HL-60 (cell line): ENCODE measurements around the gene WBP2.

Experiments used
- DNase-seq, 2 experiments: peaks; one replicate each; pipeline ENCODE4 v3.0.0-alpha.2; 2010 to 2020; ENCODE audit warnings: low read depth in 1 of 2, low spot score in 1 of 2
- H3K27ac ChIP-seq: fragments of 250-450 bp; sonication (Bioruptor Pico); replicated peaks from 2 replicates; pipeline ENCODE4 v1.5.1; 2020; ENCODE audit warnings: mild to moderate bottlenecking, moderate library complexity
- H3K27me3 ChIP-seq: fragments of 250-450 bp; sonication (Bioruptor Pico); 2 replicates; pipeline ENCODE4 v1.5.1; 2021; ENCODE audit warnings: mild to moderate bottlenecking, moderate library complexity; ENCODE audit not compliant: insufficient read depth, poor library complexity, severe bottlenecking
- H3K4me3 ChIP-seq: replicated peaks from 2 replicates; pipeline ENCODE4 v1.5.1; 2011; ENCODE audit warnings: mild to moderate bottlenecking, control low read depth, low read length; ENCODE audit not compliant: insufficient read depth
- CTCF ChIP-seq: IDR thresholded peaks from one replicate; pipeline ENCODE4 v1.5.1; 2011; ENCODE audit warnings: low read length, control low read depth, inconsistent platforms; ENCODE audit not compliant: insufficient read depth
- GABPA ChIP-seq: IDR thresholded peaks from 2 replicates; pipeline ENCODE4 v1.6.1; 2012; ENCODE audit warnings: low read depth
- POLR2AphosphoS5 ChIP-seq: IDR thresholded peaks from 2 replicates; pipeline ENCODE4 v1.6.1; 2012; ENCODE audit warnings: low read depth
- SPI1 ChIP-seq: IDR thresholded peaks from 2 replicates; pipeline ENCODE4 v1.6.1; 2012; ENCODE audit warnings: low read depth, mild to moderate bottlenecking, borderline replicate concordance
- TF ChIP-seq, protein P1 (sequence below): IDR thresholded peaks from 2 replicates; pipeline ENCODE4 v1.6.1; 2012; ENCODE audit warnings: low read depth; ENCODE audit not compliant: insufficient replicate concordance

Gene WBP2

DNA sequence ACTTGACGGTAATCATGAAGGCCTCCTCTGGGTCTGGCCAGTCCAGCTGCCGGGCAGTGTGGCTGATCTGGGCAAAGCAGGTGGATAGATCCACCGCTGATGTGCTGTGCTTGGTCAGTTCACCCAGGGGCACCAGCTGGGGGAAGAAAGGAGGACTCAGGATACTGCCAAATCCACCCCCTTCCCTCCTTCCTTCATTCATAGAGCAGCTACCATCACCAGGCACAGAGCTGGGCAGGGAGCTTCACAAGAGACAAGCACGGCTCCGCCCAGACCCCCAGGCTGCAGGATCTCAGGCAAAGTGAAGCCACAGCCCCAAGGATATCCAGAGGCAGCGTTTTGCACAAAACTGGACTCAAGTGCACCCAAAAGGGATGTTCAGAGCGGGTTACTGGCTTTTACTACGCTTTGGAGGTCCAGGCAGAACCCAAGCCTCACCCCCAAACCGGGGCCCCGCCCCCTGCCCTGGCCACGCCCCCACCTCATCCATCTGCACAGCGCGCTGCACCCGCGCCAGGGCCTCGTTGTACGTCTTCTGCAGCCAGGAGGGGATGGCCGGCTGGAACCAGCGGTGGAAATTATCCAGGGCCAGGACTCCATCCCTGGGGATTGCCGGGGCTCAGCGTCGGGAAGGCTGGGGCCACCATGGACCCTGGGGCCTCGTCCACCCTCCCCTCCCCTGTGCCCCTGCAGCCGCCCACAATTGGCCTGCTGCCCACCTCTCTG is 20.0 kb downstream of the WBP2 start:
- TF ChIP-seq, protein P1, sequence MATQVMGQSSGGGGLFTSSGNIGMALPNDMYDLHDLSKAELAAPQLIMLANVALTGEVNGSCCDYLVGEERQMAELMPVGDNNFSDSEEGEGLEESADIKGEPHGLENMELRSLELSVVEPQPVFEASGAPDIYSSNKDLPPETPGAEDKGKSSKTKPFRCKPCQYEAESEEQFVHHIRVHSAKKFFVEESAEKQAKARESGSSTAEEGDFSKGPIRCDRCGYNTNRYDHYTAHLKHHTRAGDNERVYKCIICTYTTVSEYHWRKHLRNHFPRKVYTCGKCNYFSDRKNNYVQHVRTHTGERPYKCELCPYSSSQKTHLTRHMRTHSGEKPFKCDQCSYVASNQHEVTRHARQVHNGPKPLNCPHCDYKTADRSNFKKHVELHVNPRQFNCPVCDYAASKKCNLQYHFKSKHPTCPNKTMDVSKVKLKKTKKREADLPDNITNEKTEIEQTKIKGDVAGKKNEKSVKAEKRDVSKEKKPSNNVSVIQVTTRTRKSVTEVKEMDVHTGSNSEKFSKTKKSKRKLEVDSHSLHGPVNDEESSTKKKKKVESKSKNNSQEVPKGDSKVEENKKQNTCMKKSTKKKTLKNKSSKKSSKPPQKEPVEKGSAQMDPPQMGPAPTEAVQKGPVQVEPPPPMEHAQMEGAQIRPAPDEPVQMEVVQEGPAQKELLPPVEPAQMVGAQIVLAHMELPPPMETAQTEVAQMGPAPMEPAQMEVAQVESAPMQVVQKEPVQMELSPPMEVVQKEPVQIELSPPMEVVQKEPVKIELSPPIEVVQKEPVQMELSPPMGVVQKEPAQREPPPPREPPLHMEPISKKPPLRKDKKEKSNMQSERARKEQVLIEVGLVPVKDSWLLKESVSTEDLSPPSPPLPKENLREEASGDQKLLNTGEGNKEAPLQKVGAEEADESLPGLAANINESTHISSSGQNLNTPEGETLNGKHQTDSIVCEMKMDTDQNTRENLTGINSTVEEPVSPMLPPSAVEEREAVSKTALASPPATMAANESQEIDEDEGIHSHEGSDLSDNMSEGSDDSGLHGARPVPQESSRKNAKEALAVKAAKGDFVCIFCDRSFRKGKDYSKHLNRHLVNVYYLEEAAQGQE, result no peak
- TF ChIP-seq SPI1 (no peak), GABPA (no peak), CTCF (no peak)
- Histone ChIP-seq H3K27me3 (no peaks in the 10 kb centered on the region), H3K27ac (no peak overlapping the region), H3K4me3 (no peak overlapping the region)
- no peak for DNase-seq

DNA sequence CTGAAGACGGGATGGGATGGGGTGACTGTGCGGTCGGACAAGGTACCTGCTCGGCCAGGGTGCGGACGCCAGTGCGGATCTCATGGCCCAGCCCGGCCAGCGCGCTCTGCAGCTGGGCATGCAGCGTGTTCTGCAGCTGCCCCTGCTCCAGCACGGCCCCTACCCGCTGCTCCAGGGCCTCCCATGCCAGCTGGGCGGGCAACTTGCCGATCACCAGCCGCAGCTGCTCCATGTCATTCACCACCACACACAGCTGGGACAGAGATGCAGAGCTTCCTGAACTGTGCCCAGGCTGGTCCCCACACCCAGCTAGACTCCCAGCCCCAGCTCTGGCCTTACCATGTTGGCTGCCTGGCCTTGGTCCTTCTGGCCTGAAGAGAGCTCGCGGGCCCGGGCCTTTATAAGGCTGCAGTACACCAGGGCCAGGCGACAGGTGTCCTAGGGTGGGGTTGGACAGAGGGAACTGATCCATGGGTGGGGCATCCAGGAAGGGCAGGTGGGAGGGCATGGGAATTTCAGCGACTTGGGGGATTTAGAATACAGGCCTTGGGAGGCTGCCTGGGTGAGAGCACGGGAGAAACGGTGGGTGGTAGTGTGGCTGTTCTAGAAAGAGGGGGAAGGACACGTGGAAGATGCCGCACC is 20.7 kb downstream of the WBP2 start:
- Histone ChIP-seq H3K4me3 (no peak overlapping the region), H3K27ac (no peak overlapping the region), H3K27me3 (no peaks in the 10 kb centered on the region)
- no peak for TF ChIP-seq POLR2AphosphoS5
- no peak for DNase-seq

- Histone ChIP-seq H3K4me3 (no peak overlapping the region), H3K27me3 (no peaks in the 10 kb centered on the region), H3K27ac (peak overlapping the region; percentile 29; the same call in 1 of the 2 replicates)
- no peak for TF ChIP-seq GABPA
- no peak for TF ChIP-seq CTCF
- no peak; the same call in 1 of the 2 replicates for TF ChIP-seq POLR2AphosphoS5
- no peak for TF ChIP-seq SPI1
- TF ChIP-seq, protein P1, result no peak
- DNase-seq, result no peak
Observed at GRCh38 chr17:75832652-75833400, 22.3 kb downstream of the WBP2 start.

GRCh38 chr17:75832164-75832651 is 22.9 kb downstream of the WBP2 start:
- DNase-seq, result peak in 1 of 2 experiments; percentile 32
- Histone ChIP-seq H3K4me3 (no peak overlapping the region), H3K27me3 (no peaks in the 10 kb centered on the region), H3K27ac (peak overlapping the region; percentile 29; the same call in 1 of the 2 replicates)
- TF ChIP-seq GABPA (no peak), CTCF (no peak), SPI1 (no peak), POLR2AphosphoS5 (no peak)
- TF ChIP-seq, protein P1, result no peak
